GM23248 (cell line): Measurements from ENCODE around the gene ARHGAP10.

ENCODE experiments used
- EZH2 ChIP-seq: fragments of 200-600 bp; sonication (generic); IDR thresholded peaks from 2 replicates; pipeline ENCODE4 v1.6.1; 2018; ENCODE audit warnings: antibody characterized with exemption, mild to moderate bottlenecking; ENCODE audit not compliant: insufficient read depth, poor library complexity, severe bottlenecking
- EZH2phosphoT487 ChIP-seq: fragments of 200-600 bp; sonication (generic); IDR thresholded peaks from 2 replicates; pipeline ENCODE4 v1.6.1; 2018; ENCODE audit warnings: antibody characterized with exemption, moderate library complexity, mild to moderate bottlenecking, low read depth; ENCODE audit not compliant: insufficient read depth

DNA sequence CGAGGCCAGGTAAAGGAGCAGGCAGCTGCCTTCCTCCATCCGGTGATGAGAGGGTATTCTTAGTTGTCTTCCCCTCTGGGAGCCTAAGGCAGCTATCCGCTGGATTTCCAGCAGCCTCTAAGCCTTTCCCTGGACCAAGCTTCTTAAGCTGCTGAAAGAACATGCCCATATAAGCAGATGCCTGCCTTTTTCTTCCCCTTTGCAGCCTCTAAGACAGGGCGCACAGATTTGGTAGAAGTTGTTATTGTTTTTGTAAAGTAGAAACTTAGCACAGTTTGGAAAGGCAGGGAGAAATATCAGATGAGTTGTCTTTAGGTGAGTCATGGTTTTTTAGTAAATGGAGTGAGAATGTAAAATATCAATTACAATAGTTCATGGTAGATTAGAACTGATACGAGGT is 210.8 kb downstream of the ARHGAP10 start:
- no peak for TF ChIP-seq EZH2
- TF ChIP-seq EZH2phosphoT487: no peak
